NCI-H187 (cell line): Measurements from ENCODE around the gene CSNK1A1.
"Not testable (repeated sequence)": the region's sequence is repeated elsewhere in the genome, so short reads cannot be mapped to it uniquely, and the experiment has no call there.

Source experiments
- DNase-seq, 2 experiments: peaks; one replicate each; lab custom pipeline; 2025; lab: John Stamatoyannopoulos, UW

CSNK1A1 gene

DNA sequence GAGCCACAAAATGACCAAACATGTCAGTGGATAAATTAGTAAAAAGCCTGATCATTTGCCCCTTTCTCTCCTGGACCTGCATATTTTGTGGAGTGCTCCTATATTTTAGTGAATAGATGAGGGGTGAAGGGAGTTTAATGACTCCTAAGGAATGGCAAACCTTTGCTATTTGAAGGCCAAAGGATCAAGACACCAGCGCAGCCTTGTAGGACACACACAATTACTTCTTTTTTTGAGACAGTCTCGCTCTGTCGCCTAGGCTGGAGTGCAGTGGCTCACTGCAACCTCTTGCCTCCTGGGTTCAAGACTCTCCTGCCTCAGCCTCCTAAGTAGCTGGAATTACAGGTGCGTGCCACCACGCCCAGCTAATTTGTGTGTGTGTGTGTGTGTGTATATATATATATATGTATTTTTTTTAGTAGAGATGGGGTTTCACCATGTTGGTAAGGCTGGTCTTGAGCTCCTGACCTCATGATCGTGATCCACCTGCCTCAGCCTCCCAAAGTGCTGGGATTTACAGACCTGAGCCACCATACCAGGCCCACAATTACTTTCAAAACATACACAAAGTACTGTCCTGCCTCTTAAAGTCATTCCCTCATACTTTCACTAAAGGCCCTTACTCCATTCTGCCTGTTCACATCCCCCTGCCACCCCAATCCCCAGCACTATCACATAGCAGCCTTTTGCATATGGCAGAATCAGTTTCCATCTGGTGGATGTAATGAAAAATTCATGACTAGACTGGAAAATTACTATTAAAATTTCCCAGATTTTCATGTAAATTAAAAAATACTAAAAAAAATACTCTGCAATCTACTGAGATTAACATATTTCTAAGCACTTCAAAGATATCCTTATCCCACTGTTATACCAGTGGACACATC, 60.4 kb downstream of the CSNK1A1 start:
- no peak for DNase-seq

GRCh38 chr5:149489605-149490037, 61.6 kb downstream of the CSNK1A1 start:
- no peak for DNase-seq

GRCh38 chr5:149488645-149489306, 62.5 kb downstream of the CSNK1A1 start:
- no peak for DNase-seq

GRCh38 chr5:149487672-149488071, 63.6 kb downstream of the CSNK1A1 start:
- no peak for DNase-seq

- DNase-seq, result no peak
Observed at GRCh38 chr5:149486726-149487635, 64.3 kb downstream of the CSNK1A1 start.

DNA sequence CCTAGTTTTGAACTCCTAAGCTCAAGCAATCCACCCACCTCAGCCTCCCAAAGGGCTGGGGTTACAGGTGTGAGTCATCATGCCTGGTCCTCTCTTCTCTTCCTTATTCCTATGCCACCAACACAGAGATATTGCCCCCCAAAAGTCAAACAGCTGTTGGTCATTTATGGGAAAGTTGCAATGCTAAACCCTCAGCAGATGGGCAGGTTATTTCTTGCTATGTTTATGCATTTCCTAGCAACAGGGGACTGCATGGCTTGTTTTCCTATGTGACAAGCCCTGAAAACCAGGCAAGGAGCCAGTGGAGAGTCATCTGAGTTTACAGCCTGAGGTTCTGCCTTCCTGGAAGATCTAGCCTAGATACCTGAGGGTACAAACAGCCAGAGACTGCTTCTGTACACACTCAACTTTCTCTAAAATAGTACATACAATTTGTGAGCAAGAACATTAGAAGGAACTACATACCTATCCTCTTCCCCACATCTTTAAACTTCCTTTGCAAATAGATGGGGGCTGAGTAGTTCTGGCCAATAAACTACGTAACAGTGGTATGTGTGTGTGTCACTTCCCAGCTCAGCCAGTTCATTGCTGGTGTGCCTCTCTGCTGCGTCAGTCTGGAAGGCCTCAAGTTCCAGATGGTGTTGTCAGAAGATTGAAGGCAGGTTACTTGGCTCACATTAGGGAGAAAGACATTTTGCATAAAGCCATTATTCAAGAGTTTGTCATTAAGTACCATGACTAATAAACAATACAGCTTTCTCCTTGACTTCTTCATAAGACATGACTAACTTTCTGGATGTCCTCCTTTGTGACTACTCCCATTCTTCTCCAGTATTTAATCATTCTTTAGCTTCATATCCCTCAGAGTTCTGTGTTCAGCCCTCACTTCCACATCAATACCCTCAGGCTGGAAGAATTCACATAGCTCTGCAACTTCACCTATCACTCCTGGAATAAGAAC, 65.3 kb downstream of the CSNK1A1 start:
- DNase-seq, result no peak

GRCh38 chr5:149481485-149481884, 69.8 kb downstream of the CSNK1A1 start:
- DNase-seq, result no peak

- no peak for DNase-seq
Observed at GRCh38 chr5:149478761-149479160, 72.5 kb downstream of the CSNK1A1 start.

GRCh38 chr5:149475777-149476176, 75.5 kb downstream of the CSNK1A1 start:
- DNase-seq, result no peak

- DNase-seq, result no peak
Observed at GRCh38 chr5:149474198-149474597, 77.0 kb downstream of the CSNK1A1 start.

GRCh38 chr5:149473441-149473840, 77.8 kb downstream of the CSNK1A1 start:
- no peak for DNase-seq

- no peak for DNase-seq
Observed at GRCh38 chr5:149472399-149472798, 78.8 kb downstream of the CSNK1A1 start.

GRCh38 chr5:149471406-149472183, 79.6 kb downstream of the CSNK1A1 start:
- DNase-seq, result no peak

- DNase-seq, result no peak
Observed at GRCh38 chr5:149470942-149471341, 80.3 kb downstream of the CSNK1A1 start.

GRCh38 chr5:149466457-149466972, 84.7 kb downstream of the CSNK1A1 start:
- no peak for DNase-seq

DNA sequence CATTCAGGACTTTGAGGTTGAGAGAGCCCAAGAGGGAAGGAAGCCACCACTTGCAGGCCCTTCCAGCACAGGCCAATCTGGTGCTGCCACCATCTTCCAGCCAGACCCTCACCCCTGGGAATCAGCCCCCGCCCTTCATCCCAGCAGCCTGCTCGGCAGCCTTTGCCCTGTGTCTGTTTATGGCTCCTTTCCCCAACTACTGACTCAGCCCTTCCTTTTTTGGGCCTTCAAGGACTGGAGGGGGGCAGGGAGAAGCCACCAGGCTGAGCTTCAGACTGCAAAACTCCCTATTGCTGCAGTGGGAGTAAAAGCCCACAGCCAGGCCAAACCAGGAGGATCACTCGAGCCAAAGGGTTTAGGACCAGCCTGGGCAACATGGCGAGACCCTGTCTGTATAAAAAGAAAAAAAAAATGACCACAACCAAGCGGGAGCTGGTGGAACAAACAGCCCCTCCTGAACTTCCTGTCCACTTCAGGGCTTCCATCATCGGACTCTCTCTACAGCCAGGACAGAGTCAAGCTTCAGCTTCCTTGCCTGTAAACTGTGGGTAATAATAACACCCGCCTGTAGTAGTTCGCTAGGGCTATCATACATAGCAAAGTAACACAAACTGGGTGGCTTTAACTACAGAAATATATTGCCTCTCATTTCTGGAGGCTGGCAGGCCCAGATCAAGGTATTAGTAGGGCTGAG, 86.3 kb downstream of the CSNK1A1 start:
- DNase-seq, result no peak

GRCh38 chr5:149461907-149462306, 89.3 kb downstream of the CSNK1A1 start:
- not testable (repeated sequence) for DNase-seq

DNA sequence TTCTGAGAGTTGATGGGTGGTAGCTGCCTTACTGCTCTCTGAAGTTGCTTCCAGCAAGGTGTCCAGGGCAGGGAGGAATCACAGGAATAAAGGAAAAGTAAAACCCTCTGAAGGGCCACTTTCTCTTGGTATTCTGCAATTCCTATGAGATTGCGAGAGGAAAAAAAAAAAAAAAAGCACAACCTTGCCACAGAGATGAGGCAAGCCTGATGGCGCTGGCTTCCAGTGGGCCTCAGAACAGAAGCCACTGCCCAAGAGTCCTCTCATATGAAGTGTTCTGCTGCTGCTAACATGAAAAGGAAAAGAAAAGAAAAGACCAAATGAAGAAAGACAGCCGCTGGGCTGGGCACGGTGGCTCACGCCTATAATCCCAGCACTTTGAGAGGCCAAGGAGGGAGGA, 91.3 kb downstream of the CSNK1A1 start:
- no peak for DNase-seq

DNA sequence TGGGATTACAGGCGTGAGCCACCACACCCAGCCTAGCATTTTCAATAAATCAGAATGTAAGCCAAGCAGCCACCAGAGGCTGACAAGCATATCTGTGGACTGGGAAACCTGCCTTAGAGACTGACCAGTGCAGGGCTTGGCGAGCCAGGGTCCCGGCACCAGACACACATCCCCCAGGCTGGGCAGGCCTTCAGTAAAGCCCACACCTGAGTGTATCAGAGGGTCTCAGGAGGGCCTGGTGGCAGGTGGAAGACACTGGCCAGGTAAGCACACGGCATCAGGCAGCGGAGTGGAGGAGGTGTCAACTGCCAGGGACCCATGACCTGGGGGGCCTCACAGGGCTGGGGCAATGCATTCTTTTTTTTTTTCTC, 93.9 kb downstream of the CSNK1A1 start:
- no peak for DNase-seq
